HG02884 (cell line): Measurements from ENCODE around the gene CTDSP2.
"Not testable (repeated sequence)": the region's sequence is repeated elsewhere in the genome, so short reads cannot be mapped to it uniquely, and the experiment has no call there.

Source experiments
- ATAC-seq: cut with Tn5 transposase; IDR thresholded peaks from one replicate; pipeline ENCODE4 v1.9.1; 2021; ENCODE audit warnings: mild to moderate bottlenecking, moderate library complexity; ENCODE audit not compliant: unreplicated experiment

The CTDSP2 gene

DNA sequence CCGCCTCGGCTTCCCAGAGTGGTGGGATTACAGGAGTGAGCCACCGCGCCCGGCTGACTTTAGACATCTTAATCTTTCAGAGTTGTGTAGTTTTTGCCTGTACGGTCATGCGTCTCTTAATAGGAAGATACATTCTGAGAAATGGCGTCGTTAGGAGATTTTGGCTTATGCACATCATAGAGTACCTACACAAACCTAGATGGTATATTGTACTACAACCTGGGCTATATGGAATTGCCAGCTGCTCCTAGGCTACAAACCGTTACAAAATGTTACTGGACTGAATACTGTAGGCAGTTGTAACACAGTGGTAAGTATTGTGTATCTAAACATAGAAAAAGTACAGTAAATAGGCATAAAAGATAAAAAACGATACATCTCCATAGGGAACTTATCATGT lies 62.7 kb downstream of the CTDSP2 start:
- no peak for ATAC-seq

DNA sequence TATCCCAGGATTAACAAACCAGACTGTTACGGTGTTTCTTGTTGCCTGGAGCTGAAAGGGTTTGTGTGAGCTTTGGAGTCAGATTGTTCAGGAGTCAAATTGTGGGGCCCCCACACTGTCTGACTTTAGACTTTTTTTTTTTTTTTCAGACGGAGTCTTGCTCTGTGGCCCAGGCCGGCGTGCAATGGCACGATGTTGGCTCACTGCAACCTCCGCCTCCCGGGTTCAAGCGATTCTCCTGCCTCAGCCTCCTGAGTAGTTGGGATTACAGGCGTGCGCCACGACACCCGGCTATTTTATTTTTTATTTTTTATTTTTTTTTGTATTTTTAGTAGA lies 63.1 kb downstream of the CTDSP2 start:
- ATAC-seq: no peak

DNA sequence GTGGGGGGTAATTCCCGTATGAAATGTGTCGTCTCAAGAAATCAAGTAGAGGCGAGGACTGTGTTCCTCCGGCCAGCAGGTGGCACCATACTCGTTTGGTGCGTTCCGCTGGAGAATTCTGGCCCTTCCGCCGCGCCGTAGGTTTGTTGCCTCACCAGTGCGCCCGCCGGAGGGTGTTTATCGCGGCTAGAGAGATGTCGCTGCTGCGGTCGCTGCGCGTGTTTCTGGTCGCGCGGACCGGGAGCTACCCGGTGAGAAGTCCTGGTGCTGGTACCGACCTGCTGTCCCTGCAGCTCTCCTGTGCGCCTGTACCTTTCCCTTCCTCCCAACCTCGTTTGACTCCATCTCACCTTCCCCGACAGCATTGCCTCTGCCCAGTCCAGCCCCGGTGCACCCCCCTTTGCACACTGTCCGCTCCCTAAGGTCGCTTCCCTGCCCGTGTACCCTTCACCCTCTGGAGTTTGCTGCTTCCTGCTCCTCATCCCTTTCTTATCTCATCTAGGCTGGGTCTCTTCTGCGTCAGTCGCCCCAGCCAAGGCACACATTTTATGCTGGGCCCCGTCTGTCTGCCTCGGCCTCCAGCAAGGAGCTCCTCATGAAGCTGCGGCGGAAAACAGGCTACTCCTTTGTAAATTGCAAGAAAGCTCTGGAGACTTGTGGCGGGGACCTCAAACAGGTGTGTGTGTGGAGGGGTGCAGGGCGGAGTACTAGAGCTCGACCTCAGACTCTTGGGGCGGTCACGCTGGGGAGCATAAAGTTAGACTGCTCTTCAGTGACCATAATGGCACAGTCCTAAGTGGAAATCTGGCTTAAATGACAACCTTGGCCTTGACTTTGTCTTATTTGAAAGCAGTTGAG lies 63.7 kb downstream of the CTDSP2 start, which contains the start of gene TSFM:
TSS of gene TSFM (plus strand) at position 180 of the 858 bp plus-strand sequence. CDS start at position 195, 15 bp downstream.
- ATAC-seq: peak; percentile 91

DNA sequence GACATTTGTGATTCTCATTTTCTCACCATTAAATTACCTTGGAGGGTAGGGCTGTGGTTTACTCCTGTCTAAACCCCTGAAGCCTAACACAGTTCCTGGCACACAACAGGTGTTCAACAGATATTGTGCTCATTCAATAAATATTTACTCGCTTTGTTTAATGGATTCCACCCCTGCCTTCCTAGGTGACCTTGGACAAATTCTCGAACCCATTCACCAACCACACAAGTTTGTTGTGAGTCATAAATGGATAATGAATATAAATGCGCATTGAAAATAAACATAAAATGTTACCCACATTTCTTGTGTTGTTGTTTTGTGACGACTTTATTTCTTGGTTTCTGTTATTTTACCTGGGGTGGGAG lies 64.3 kb downstream of the CTDSP2 start:
- peak; percentile 20 for ATAC-seq

DNA sequence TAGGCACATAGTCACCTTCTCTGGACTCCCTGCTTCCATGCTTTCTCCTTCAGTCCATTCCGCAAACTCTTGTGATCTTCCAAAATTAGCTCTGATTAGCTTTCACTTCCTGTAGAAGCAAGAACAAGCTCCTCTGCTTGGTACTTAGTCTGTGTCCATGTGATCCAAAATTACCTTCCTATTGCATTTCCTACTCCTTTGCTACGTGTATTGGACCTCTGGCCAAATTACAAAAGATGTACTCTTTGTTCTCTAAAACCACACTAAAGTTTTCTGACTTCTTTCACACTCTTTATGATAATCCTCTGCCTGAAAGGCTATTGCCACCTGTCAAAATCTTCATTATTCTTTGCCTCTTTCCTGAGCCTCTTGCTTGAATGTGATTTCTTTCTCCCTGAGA lies 64.7 kb downstream of the CTDSP2 start:
- ATAC-seq: no peak

DNA sequence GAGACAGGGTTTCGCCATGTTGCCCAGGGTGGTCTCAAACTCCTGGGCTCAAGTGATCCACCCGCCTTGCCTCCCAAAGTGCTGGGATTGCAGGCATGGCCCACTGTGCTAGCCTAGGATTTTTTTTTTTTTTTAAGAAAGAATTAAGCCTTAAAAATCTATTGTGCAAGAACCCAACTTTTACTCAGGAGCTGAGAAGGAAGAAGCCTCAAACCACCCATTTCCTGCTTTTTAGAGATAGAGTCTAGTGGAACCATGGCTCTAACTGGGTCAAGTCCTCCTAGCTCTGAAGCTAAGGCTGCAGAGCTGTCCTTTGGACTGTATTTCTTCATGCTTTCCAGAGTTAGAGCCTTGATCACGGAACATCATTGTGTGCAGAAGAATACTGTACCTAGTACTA lies 65.3 kb downstream of the CTDSP2 start:
- ATAC-seq: no peak

DNA sequence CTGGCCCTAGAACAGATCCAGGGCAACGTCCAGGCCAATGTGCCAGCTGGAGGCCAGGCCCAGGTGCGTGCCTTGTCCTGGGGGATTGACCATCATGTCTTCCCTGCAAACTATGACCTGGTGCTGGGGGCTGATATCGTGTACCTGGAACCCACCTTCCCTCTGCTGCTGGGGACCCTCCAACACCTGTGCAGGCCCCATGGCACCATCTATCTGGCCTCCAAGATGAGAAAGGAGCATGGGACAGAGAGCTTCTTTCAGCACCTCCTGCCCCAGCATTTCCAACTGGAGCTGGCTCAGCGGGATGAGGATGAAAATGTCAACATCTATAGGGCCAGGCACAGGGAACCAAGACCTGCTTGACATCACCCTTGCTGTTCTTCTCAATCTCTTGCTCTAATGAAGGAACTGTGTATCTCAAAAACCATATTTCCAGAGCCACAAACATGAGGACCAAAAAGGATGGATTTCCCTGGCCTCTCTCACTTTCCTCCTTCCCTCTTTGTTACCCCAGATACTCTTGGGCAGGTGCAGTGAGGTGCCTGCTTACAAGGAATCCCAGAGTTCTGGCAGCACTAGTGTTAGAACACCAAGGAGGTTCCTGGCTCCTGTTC lies 66.1 kb downstream of the CTDSP2 start:
- no peak for ATAC-seq

DNA sequence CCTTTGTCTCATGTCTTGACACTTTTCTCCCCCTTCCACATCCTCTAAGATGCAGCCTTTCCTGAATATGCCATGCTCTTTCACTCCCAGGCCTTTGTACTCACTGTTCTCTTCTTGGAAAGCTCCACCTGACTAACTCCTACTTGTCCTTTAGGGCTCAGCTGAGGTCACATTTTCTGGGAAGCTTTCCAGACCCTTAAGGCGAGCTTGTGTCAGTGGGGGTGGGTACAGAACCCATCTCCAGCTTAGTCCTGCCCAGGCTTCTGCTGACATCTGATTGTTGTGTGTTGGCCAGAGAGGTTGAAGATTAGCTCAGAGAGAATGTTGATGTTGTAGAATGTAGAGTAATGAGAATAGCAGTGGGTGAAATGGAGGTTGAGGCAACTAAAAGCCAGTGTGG lies 66.8 kb downstream of the CTDSP2 start:
- no peak for ATAC-seq

DNA sequence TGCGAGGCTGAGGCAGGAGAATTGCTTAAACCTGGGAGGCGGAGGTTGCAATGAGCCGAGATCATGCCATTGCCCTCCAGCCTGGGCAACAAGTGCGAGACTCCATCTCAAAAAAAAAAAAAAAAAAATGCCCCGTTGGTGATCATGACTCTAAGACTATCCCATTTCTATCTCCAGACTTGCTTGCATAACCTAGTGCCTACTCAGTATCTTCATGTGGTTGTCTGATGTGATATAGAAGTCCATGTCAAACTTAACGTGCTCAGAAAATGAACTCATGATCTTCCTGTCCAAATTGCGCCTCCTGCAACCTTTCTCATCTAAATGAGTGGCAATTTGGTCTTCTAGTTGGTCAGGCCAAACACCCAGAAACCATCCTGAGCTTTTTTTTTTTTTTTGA lies 68.6 kb downstream of the CTDSP2 start:
- no peak for ATAC-seq

DNA sequence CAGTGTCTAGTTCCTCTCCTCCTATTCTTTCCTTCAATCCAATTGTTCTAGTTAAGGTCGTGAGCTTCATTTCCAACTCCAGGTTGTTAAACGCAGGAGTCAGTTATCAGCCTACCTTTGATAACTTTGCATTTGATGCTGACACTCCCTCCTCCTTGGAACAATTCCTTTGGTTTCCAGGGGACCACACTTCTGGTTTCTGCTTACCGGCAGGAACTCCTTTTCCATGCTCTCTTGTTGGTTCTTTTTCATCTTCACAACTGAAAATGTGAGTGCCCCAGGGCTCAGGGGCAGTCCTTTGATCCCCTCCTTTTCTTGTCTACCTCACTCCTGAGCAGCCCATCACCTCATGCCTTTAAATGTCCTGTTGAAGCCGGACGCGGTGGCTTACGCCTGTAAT lies 69.2 kb downstream of the CTDSP2 start:
- ATAC-seq: no peak

DNA sequence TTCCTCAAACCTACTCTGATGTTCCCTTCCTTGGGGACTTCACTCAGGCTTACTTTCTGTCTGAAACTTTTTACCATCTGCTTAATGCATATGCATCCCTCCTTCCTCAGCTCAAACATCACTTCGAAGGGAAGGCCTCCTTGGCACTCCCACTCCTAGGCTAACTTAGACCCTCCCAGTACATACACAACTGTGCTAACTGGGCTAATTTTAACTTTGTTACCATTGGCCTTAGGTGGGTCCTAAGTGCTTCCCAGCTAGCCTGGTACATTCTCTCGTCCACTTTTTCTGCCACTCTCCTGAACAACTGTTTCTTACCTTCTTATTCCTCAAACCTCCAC lies 70.3 kb downstream of the CTDSP2 start:
- ATAC-seq: no peak

DNA sequence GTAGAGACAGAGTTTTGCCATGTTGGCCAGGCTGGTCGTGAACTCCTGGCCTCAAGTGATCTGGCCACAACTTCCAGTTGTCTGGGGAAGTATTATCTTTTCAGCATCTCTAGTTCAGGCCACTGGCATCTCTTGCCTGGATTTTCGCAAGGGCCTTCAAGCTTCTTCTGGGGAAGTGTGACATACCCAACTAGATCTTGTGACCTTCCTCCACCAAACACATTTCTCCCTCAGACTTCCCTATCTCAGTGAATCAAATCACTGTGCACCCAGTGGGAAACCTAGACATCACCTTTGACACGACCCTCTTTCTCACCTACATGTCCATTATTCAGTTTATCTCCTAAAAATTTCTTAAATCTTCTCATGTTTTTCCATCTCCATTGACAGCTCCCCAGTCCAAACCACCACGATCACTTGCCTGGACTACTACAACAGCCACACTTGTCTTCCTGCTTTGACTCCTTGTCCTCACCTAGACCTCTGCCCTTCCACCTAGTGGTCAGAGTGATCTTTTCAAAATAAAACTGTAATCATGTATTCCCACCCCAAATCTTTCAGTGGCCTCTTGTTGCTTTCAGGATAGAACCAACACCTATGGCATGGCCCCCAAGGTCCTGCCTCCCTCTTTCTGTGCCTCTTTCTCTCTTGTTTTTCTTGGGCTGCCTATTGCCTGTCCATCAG lies 70.8 kb downstream of the CTDSP2 start:
- no peak for ATAC-seq

DNA sequence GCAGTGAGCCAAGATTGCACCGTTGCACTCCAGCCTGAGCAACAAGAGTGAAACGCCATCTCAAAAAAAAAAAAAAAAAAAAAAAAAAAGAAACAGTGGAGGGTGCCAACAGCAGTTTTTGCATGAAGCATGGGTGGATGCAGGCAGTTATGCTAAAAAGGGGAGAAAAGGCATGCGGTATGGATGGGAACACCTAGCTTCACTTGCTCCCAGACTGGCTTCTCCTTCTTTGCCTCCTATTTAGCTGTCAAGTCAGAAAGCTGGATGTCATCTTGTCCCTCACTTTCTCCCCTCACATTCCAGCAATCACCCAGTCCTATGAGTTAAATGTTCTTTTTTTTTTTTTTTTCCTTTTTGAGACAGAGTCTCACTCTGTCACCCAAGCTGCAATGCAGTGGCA lies 71.5 kb downstream of the CTDSP2 start:
- ATAC-seq: no peak

DNA sequence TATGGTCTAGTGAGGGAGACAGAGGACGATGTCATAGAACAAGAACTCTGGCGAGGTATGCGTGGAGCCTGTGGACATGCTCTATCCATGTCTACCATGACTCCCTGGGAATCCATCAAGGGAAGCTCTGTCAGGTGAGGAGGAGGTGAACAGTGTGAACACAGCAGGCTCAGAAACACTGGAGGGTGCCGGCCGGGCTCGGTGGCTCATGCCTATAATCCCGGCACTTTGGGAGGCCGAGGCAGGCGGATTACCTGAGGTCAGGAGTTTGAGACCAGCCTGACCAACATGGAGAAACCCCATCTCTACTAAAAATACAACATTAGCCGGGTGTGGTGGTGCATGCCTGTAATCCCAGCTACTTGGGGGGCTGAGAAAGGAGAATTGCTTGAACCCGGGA lies 71.9 kb downstream of the CTDSP2 start:
- not testable (repeated sequence) for ATAC-seq

DNA sequence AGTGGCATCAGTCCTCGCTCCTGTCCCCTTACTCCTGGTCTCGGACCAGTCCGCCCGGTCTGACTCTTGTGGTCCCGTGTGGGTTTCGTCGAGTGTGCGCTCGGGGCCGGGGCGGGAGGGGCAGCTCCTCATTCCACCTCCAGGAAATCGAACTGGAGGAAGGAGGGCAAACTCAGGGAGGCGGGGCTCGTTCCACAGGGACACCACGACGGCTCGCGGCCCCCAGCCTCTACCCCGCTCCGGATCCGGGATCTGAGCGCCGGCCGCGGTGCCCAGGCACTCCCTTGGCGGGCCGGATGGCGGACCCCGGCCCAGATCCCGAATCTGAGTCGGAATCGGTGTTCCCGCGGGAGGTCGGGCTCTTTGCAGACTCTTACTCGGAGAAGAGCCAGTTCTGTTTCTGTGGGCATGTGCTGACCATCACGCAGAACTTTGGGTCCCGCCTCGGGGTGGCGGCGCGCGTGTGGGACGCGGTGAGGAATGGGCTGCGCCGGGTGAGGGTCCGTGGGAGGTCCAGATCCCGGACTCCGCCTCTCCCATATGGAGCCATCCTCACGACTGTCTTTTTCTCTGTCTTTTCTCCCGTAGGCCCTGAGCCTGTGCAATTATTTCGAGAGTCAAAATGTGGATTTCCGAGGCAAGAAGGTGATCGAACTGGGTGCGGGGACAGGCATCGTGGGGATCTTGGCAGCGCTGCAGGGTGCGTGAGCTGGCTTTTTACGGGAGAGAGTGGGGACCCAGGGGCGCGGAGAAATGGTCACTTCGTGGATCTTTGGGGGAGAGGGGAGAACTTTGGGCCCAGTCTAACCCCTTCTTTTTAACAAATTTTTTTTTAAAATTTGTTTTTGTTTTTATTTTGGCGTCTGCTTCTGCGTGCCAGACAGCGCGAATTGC lies 73.9 kb downstream of the CTDSP2 start, which contains the start of gene EEF1AKMT3:
TSS of gene EEF1AKMT3 (plus strand) at position 186 of the 894 bp plus-strand sequence. CDS start at position 297, 111 bp downstream.
- peak; percentile 8 for ATAC-seq

DNA sequence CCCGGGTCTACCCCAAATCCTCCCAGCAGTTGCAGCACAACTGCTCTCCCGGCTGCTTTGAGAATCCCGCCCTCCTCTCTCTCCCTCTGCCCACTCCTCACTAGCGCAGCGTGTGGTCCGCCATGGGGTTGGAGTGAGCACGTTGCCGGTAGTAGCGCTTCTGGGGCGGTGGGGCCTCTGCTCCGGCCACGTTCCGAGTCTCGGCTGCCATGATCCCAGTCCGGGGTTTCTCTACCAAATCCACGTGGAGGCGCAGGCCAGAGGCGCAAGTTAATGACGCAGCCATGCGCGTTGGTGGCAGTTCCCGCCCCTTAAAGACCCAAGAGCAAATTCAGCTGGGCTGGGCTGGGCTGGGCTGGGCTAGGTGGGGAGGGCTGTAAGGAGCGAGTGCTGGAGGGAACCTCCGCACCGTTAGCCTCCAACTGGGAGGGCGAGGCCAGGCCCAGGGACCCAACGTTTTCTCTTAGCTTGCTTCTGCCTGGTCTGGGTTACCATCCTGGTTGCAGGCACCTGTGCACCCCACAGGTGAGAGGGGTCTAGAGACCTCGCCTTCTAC lies 74.6 kb downstream of the CTDSP2 start, which contains the start of gene METTL1:
TSS of gene METTL1 (minus strand) at position 233 of the 556 bp plus-strand sequence. CDS start at position 211, 22 bp downstream.
- peak; percentile 70 for ATAC-seq

DNA sequence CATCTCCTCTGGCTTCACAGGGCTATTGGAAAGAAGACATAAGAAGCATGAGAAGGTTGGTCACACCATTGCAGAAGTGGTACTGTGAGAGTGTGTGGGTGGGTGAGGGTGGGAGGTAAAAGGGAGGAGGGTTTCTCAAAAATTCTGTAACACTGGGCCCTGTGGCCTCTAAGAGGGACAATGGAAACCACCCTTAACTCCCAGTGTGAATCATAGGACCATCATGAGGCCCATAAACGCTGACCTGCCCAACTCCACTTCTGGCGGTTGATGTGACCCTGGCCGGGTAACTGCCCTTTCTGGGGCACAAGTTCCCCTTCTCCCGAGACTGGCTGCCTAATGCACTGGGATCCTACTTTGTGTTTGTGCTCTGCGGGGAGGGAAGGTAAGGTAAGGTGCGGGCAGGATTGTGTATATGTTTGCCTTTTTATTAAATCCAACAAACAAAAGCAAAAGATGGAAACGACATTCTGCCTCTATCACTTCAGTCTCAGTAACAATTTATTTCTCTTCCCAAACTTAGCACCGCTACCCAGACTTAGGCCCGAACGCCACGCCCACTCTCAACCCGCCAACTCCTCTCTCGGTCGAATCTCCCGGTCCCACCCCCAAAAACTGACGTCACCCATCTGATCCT lies 75.2 kb downstream of the CTDSP2 start:
- ATAC-seq: peak; percentile 75

DNA sequence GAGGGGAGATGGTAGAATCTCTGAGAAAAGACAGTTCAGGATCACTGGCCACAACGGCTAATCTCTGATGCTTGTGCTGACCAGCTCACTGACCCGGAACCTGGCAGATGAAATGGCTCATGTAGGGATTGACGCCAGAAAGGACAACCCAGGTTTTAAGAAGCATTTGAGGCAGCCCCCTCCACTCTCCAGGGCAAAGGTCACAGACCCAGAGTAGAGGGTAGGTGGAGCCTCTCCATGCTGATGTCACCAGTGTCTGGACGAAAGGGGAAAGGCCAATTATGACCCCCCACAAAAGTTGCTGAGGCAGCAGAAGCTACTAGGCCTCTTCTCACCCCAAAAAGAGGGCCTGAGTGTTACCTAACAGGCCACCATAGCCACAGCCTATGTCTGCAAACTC lies 75.8 kb downstream of the CTDSP2 start:
- no peak for ATAC-seq
